GM21619 (cell line): ENCODE measurements around the gene GOLGA6L4.
"Not testable (repeated sequence)": the region's sequence is repeated elsewhere in the genome, so short reads cannot be mapped to it uniquely, and the experiment has no call there.

ENCODE experiments used
- ATAC-seq: cut with Tn5 transposase; IDR thresholded peaks from one replicate; pipeline ENCODE4 v1.9.1; 2021; ENCODE audit not compliant: unreplicated experiment

The GOLGA6L4 gene

GRCh38 chr15:84235573-84235972, at the start of gene GOLGA6L4:
GOLGA6L4 (plus strand) TSS chr15:84235773; CDS start chr15:84235835, 62 bp downstream.
- not testable (repeated sequence) for ATAC-seq

DNA sequence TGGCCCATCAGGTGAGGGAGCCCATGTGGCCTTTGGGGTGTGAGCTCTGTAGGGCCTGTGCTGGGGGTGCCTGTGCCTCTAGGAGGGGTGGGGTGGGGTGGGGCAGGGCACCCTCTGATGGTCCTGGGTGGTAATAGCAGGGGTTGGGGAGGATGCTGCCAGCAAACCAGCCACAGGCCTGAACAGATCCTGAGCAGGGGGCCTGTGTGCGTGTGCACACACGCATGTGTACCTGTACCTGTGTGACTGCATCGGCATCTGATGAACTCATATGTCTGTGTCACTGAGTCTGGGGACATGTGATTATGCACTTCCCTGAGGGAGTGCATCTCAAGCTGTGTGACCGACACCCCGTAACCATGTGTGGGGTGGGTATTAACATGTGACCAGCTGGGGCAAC, 42.6 kb upstream of the GOLGA6L4 start:
- ATAC-seq = not testable (repeated sequence)

GRCh38 chr15:84195603-84196002, 40.0 kb upstream of the GOLGA6L4 start:
- peak; percentile 91 for ATAC-seq

- not testable (repeated sequence) for ATAC-seq
Measured at GRCh38 chr15:84196530-84197188, 38.9 kb upstream of the GOLGA6L4 start.

- ATAC-seq = not testable (repeated sequence)
Measured at GRCh38 chr15:84199865-84200264, 35.7 kb upstream of the GOLGA6L4 start.

GRCh38 chr15:84246441-84246840, 10.9 kb downstream of the GOLGA6L4 start:
- not testable (repeated sequence) for ATAC-seq
